Endodermal cell (in vitro differentiated cells): ENCODE data around the gene SMCO1. TPM values are rescaled to one million over a fixed set of nuclear protein-coding genes. Genes with fewer than 3 reads are reported as not detected.
"Not testable (repeated sequence)": the region's sequence is repeated elsewhere in the genome, so short reads cannot be mapped to it uniquely, and the experiment has no call there.

Source experiments
- DNase-seq: peaks from one replicate; pipeline ENCODE4 v3.0.0-alpha.2; 2017
- H3K27ac ChIP-seq: 2 replicates; pipeline ENCODE4 v1.5.1; 2013; ENCODE audit warnings: mild to moderate bottlenecking, low read depth, low read length, moderate library complexity
- H3K27me3 ChIP-seq: 2 replicates; pipeline ENCODE4 v1.6.1; 2013; ENCODE audit warnings: mild to moderate bottlenecking, low read length, moderate library complexity; ENCODE audit not compliant: insufficient read depth, control insufficient read depth, poor library complexity, severe bottlenecking
- H3K36me3 ChIP-seq: 2 replicates; pipeline ENCODE4 v1.7.0; 2013; ENCODE audit warnings: mild to moderate bottlenecking, low read length, moderate library complexity; ENCODE audit not compliant: control insufficient read depth, insufficient read depth
- H3K4me1 ChIP-seq: one replicate; pipeline ENCODE4 v1.7.0; 2013; ENCODE audit warnings: low read length; ENCODE audit not compliant: control insufficient read depth, insufficient read depth
- H3K4me3 ChIP-seq: 2 replicates; pipeline ENCODE4 v1.5.1; 2013; ENCODE audit warnings: mild to moderate bottlenecking, low read length, moderate library complexity
- H3K9ac ChIP-seq: 2 replicates; pipeline ENCODE4 v1.6.1; 2013; ENCODE audit warnings: mild to moderate bottlenecking, low read length, moderate library complexity; ENCODE audit not compliant: poor library complexity, severe bottlenecking; ENCODE audit errors: extremely low read depth
- H3K9me3 ChIP-seq: 2 replicates; pipeline ENCODE4 v1.6.1; 2013; ENCODE audit warnings: mild to moderate bottlenecking, low read length, moderate library complexity; ENCODE audit not compliant: control insufficient read depth
- H3K27ac Mint-ChIP-seq: 2 replicates; pipeline ENCODE4 v1.8.0; 2020; ENCODE audit warnings: mixed read lengths
- H3K27me3 Mint-ChIP-seq: 2 replicates; pipeline ENCODE4 v1.8.0; 2021; ENCODE audit warnings: mild to moderate bottlenecking, mixed read lengths; ENCODE audit not compliant: insufficient read depth
- H3K36me3 Mint-ChIP-seq: 2 replicates; pipeline ENCODE4 v1.8.0; 2020; ENCODE audit warnings: low read depth, mixed read lengths
- H3K4me1 Mint-ChIP-seq: 2 replicates; pipeline ENCODE4 v1.8.0; 2020; ENCODE audit warnings: mixed read lengths
- H3K4me3 Mint-ChIP-seq: 2 replicates; pipeline ENCODE4 v1.8.0; 2020; ENCODE audit warnings: mild to moderate bottlenecking, moderate library complexity, mixed read lengths
- H3K9me3 Mint-ChIP-seq: 2 replicates; pipeline ENCODE4 v1.8.0; 2020; ENCODE audit warnings: mild to moderate bottlenecking, mixed read lengths
- WGBS, 2 experiments: methylation state at CpG; one replicate each; pipeline versions ENCODE4 v1.1.5 to v1.1.7; 2013; ENCODE audit warnings: missing lambda C conversion rate in 2 of 2, mixed read lengths in 1 of 2; ENCODE audit not compliant: insufficient coverage in 1 of 2, insufficient read length in 1 of 2; 5-methylcytosine and 5-hydroxymethylcytosine counted together
- total RNA-seq, 2 donors: library from RNA; stranded (reverse); fragmentation: NEBNext Ultra II Directional in 1 of 2; extraction: Animal tissue kit (Norgen Biotek cat#: 25700) in 1 of 2; gene quantifications; 2 replicates in 1 of 2; 3 replicates in 1 of 2; pipeline ENCODE4 v1.2.1, GENCODE V29; 2021
- TF ChIP-seq, protein P1 (sequence below): fragments of 200-600 bp; sonication (generic); conservative IDR thresholded peaks from 2 replicates; pipeline ENCODE4 v1.5.0; 2021; ENCODE audit warnings: antibody characterized with exemption, mild to moderate bottlenecking

Gene SMCO1
- total RNA-seq, 2 donors from 2014 or later, result not detected

GRCh38 chr3:196506687-196507086 is 8.5 kb downstream of the SMCO1 start:
- Histone ChIP-seq H3K4me3 (peak overlapping the region; percentile 33), H3K36me3 (no peaks in the 10 kb centered on the region), H3K4me1 (no peaks in the 10 kb centered on the region), H3K27me3 (no peaks in the 10 kb centered on the region), H3K9ac (no peak overlapping the region), H3K27ac (no peak overlapping the region), H3K9me3 (peaks cover 15% of the 10 kb centered on the region)
- WGBS, 2 experiments, result 87 to 92% methylated on average over 7 to 8 of the region's 8 CpGs
- TF ChIP-seq, protein P1, sequence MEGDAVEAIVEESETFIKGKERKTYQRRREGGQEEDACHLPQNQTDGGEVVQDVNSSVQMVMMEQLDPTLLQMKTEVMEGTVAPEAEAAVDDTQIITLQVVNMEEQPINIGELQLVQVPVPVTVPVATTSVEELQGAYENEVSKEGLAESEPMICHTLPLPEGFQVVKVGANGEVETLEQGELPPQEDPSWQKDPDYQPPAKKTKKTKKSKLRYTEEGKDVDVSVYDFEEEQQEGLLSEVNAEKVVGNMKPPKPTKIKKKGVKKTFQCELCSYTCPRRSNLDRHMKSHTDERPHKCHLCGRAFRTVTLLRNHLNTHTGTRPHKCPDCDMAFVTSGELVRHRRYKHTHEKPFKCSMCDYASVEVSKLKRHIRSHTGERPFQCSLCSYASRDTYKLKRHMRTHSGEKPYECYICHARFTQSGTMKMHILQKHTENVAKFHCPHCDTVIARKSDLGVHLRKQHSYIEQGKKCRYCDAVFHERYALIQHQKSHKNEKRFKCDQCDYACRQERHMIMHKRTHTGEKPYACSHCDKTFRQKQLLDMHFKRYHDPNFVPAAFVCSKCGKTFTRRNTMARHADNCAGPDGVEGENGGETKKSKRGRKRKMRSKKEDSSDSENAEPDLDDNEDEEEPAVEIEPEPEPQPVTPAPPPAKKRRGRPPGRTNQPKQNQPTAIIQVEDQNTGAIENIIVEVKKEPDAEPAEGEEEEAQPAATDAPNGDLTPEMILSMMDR, result no peak
- Mint-ChIP-seq H3K36me3 (no peaks in the 10 kb centered on the region), H3K27me3 (no peaks in the 10 kb centered on the region), H3K9me3 (peaks cover 14% of the 10 kb centered on the region), H3K4me1 (no peaks in the 10 kb centered on the region), H3K27ac (no peak overlapping the region), H3K4me3 (no peak overlapping the region)
- no peak for DNase-seq

GRCh38 chr3:196504556-196504955 is 10.6 kb downstream of the SMCO1 start:
- no peak overlapping the region for H3K4me3 ChIP-seq
- no peaks in the 10 kb centered on the region for H3K36me3 ChIP-seq
- H3K27ac ChIP-seq, result no peak overlapping the region
- TF ChIP-seq, protein P1, result no peak
- H3K9ac ChIP-seq, result no peak overlapping the region
- H3K4me1 ChIP-seq, result no peaks in the 10 kb centered on the region
- Mint-ChIP-seq H3K27ac (peak overlapping the region; percentile 7), H3K27me3 (no peaks in the 10 kb centered on the region), H3K36me3 (peaks cover 3% of the 10 kb centered on the region), H3K4me3 (peak overlapping the region; percentile 92), H3K4me1 (peaks cover 13% of the 10 kb centered on the region), H3K9me3 (peaks cover 14% of the 10 kb centered on the region)
- no peaks in the 10 kb centered on the region for H3K27me3 ChIP-seq
- DNase-seq, result no peak
- 86 to 96% methylated on average over 4 to 6 of the region's 6 CpGs for WGBS, 2 experiments
- H3K9me3 ChIP-seq, result peaks cover 15% of the 10 kb centered on the region

GRCh38 chr3:196504077-196504398 is 11.1 kb downstream of the SMCO1 start:
- H3K4me3 ChIP-seq, result peak overlapping the region; percentile 53
- peaks cover 15% of the 10 kb centered on the region for H3K9me3 ChIP-seq
- H3K27ac Mint-ChIP-seq, result peak overlapping the region; percentile 94
- H3K36me3 ChIP-seq, H3K27me3 Mint-ChIP-seq, H3K36me3 Mint-ChIP-seq, H3K27me3 ChIP-seq, H3K4me1 ChIP-seq, H3K27ac ChIP-seq, DNase-seq, H3K9ac ChIP-seq: not testable (repeated sequence)
- H3K4me3 Mint-ChIP-seq, result peak overlapping the region; percentile 92
- 59 to 60% methylated on average over 4 to 7 of the region's 7 CpGs for WGBS, 2 experiments
- H3K9me3 Mint-ChIP-seq, result peaks cover 14% of the 10 kb centered on the region
- peaks cover 18% of the 10 kb centered on the region for H3K4me1 Mint-ChIP-seq
